Heart left ventricle (tissue), 13 donors: ENCODE measurements around the gene LAMA5.

Source experiments
- POLR2A ChIP-seq, 2 donors: fragments of 450-650 bp; IDR thresholded peaks; one replicate each; pipeline ENCODE4 v1.6.1; 2017; ENCODE audit warnings: antibody characterized with exemption in 2 of 2, mild to moderate bottlenecking in 2 of 2, moderate library complexity in 2 of 2
- TF ChIP-seq, protein P1 (sequence below), 12 donors: fragments of 200-600 bp; sonication (generic) in 4 of 12; IDR thresholded peaks; one replicate each; pipeline versions ENCODE4 v1.5.0 to v1.8.0; 2018 to 2022; ENCODE audit warnings: antibody characterized with exemption in 12 of 12, mild to moderate bottlenecking in 5 of 12
- donor health status: ischemic (EF 13 %, LVEDD 7.1; RV severe dilation, severe dysfunction).
- donor health status: DM: no; HTN: yes; CAD: no.
- donor health status: DM: no; HTN: no; CAD: no.
- donor health status: ischemic (EF 25% LVEDD 6.9; RV normal size, moderate dysfunction).
- donor health status: ischemic (EF 25% LVEDD 5.7; RV mildly dilated, moderate dysfunction).
- donor health status: ischemic (EF 35%, LVEDD 5.7; RV mildly dilated, moderate dysfunction).
- donor health status: nonischemic (EF 11% LVEDD 7.7; RV severe dilation, severe dysfunction).
- donor health status: DM: yes; HTN: yes; CAD: no.
- donor health status: PGD.
- donor health status: ischemic (EF 29% LVEDD 5.4; RV normal size, mild dysfunction).
- donor health status: nonischemic (EF 23%, LVEDD 6.1; RV moderate dilation, normal function).

DNA sequence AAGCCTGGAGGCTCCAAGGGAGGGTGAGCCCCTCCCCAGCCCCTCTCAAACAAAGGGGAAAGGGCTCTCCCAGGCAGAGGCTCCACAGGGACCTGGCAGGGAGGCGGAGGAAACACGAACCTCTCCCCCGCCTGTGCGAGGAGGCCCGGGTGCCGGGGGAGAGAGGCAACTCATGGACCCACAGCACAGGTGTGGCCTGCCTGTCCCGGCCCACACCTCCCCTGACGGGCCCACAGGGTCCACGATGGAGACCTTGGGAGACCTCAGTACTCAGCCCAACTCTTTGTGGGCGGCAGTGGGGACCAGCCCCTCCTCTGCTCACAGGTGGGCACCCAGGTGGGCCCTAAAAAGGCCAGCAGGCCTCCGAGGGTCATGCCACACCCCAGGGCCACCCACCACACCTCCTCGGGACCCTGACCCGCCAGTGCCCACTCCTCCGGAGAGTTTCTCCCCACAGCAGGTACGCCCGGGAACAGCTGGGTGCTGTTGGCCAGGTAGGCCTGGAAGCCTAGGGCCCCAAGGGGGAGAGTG is 12.2 kb downstream of the LAMA5 start:
- TF ChIP-seq, protein P1, sequence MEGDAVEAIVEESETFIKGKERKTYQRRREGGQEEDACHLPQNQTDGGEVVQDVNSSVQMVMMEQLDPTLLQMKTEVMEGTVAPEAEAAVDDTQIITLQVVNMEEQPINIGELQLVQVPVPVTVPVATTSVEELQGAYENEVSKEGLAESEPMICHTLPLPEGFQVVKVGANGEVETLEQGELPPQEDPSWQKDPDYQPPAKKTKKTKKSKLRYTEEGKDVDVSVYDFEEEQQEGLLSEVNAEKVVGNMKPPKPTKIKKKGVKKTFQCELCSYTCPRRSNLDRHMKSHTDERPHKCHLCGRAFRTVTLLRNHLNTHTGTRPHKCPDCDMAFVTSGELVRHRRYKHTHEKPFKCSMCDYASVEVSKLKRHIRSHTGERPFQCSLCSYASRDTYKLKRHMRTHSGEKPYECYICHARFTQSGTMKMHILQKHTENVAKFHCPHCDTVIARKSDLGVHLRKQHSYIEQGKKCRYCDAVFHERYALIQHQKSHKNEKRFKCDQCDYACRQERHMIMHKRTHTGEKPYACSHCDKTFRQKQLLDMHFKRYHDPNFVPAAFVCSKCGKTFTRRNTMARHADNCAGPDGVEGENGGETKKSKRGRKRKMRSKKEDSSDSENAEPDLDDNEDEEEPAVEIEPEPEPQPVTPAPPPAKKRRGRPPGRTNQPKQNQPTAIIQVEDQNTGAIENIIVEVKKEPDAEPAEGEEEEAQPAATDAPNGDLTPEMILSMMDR (IDR thresholded peaks at IDR 0.05) = no peak
- TF ChIP-seq POLR2A (IDR thresholded peaks at IDR 0.05) = no peak
